Measurements from ENCODE around the gene USO1. TPM values are rescaled to one million over a fixed set of nuclear protein-coding genes. Genes with fewer than 3 reads are reported as not detected.

USO1 gene
- total RNA-seq, 3 donors from 2014 or later (not counting 1 experiment from before 2014, with no cell fraction given), result 29.7 to 38.4 (median 32.2) TPM

- Mint-ChIP-seq H3K27me3 (ENCODE audit: low read depth in 2 of 2) (no peaks in the 10 kb centered on the region), H3K4me3 (no peak overlapping the region), H3K4me1 (peaks cover 0 to 12% of the 10 kb centered on the region in 2 donors), H3K27ac (peak overlapping the region in 1 of 2 donors; percentile 26), H3K36me3 (peaks cover 7% of the 10 kb centered on the region), H3K9me3 (no peaks in the 10 kb centered on the region)
- no peak for TF ChIP-seq CTCF (IDR thresholded peaks at IDR 0.05)
- DNase-seq (no peak), ATAC-seq (no peak)
- H3K36me3 ChIP-seq (ENCODE audit: control insufficient read depth, insufficient read depth, low read length), result peaks cover 37% of the 10 kb centered on the region
- no peaks in the 10 kb centered on the region for H3K27me3 ChIP-seq (ENCODE audit: control insufficient read depth, insufficient read depth, low read length)
- H3K4me1 ChIP-seq (ENCODE audit: control insufficient read depth, insufficient read depth, low read length), result no peaks in the 10 kb centered on the region
- H3K27ac ChIP-seq (ENCODE audit: low read length), result no peak overlapping the region
- no peaks in the 10 kb centered on the region for H3K9me3 ChIP-seq (ENCODE audit: control insufficient read depth, insufficient read depth, low read length)
- H3K4me3 ChIP-seq (ENCODE audit: low read length), result no peak overlapping the region
- intact Hi-C loops (cut with micrococcal nuclease), result no loop called here
Measured at GRCh38 chr4:75769036-75769435, 44.7 kb downstream of the USO1 start.

GRCh38 chr4:75771607-75772006 lies 47.2 kb downstream of the USO1 start:
- intact Hi-C loops (cut with micrococcal nuclease), result no loop called here
- H3K4me1 Mint-ChIP-seq, result peaks cover 0 to 16% of the 10 kb centered on the region in 2 donors
- no CpG with 5 or more reads among the region's 1 CpG for WGBS (ENCODE audit: insufficient coverage)
- peaks cover 28% of the 10 kb centered on the region for H3K36me3 Mint-ChIP-seq
- H3K36me3 ChIP-seq (ENCODE audit: control insufficient read depth, insufficient read depth, low read length), result peaks cover 53% of the 10 kb centered on the region
- H3K9me3 Mint-ChIP-seq, result no peaks in the 10 kb centered on the region
- H3K27ac Mint-ChIP-seq, result no peak overlapping the region
- no peak for TF ChIP-seq CTCF (IDR thresholded peaks at IDR 0.05)
- no peaks in the 10 kb centered on the region for H3K27me3 ChIP-seq (ENCODE audit: control insufficient read depth, insufficient read depth, low read length)
- H3K4me3 ChIP-seq (ENCODE audit: low read length), result no peak overlapping the region
- H3K9me3 ChIP-seq (ENCODE audit: control insufficient read depth, insufficient read depth, low read length), result no peaks in the 10 kb centered on the region
- no peak overlapping the region for H3K27ac ChIP-seq (ENCODE audit: low read length)
- no peaks in the 10 kb centered on the region for H3K4me1 ChIP-seq (ENCODE audit: control insufficient read depth, insufficient read depth, low read length)
- H3K27me3 Mint-ChIP-seq (ENCODE audit: low read depth in 2 of 2), result no peaks in the 10 kb centered on the region
- ATAC-seq (no peak), DNase-seq (no peak)
- H3K4me3 Mint-ChIP-seq, result no peak overlapping the region

GRCh38 chr4:75777589-75777988 lies 53.2 kb downstream of the USO1 start:
- intact Hi-C loops (cut with micrococcal nuclease), result no loop called here
- Mint-ChIP-seq H3K4me1 (peaks cover 0 to 4% of the 10 kb centered on the region in 2 donors), H3K36me3 (peaks cover 33% of the 10 kb centered on the region), H3K4me3 (no peak overlapping the region), H3K9me3 (no peaks in the 10 kb centered on the region), H3K27me3 (ENCODE audit: low read depth in 2 of 2) (no peaks in the 10 kb centered on the region), H3K27ac (no peak overlapping the region)
- Histone ChIP-seq H3K9me3 (ENCODE audit: control insufficient read depth, insufficient read depth, low read length) (no peaks in the 10 kb centered on the region), H3K27ac (ENCODE audit: low read length) (no peak overlapping the region), H3K36me3 (ENCODE audit: control insufficient read depth, insufficient read depth, low read length) (peaks cover 65% of the 10 kb centered on the region), H3K4me3 (ENCODE audit: low read length) (no peak overlapping the region), H3K27me3 (ENCODE audit: control insufficient read depth, insufficient read depth, low read length) (no peaks in the 10 kb centered on the region), H3K4me1 (ENCODE audit: control insufficient read depth, insufficient read depth, low read length) (no peaks in the 10 kb centered on the region)
- TF ChIP-seq CTCF (IDR thresholded peaks at IDR 0.05), result no peak
- no peak for ATAC-seq
- DNase-seq, result no peak
- 100% methylated on average over 2 of the region's 2 CpGs for WGBS (ENCODE audit: insufficient coverage)

GRCh38 chr4:75779105-75779757 lies 54.9 kb downstream of the USO1 start:
- peaks cover 0 to 4% of the 10 kb centered on the region in 2 donors for H3K4me1 Mint-ChIP-seq
- H3K4me3 Mint-ChIP-seq, result no peak overlapping the region
- no peak for TF ChIP-seq CTCF (IDR thresholded peaks at IDR 0.05)
- peaks cover 33% of the 10 kb centered on the region for H3K36me3 Mint-ChIP-seq
- peak overlapping the region in 1 of 2 donors; percentile 16 for H3K27ac Mint-ChIP-seq
- Histone ChIP-seq H3K27ac (ENCODE audit: low read length) (no peak overlapping the region), H3K27me3 (ENCODE audit: control insufficient read depth, insufficient read depth, low read length) (no peaks in the 10 kb centered on the region), H3K4me1 (ENCODE audit: control insufficient read depth, insufficient read depth, low read length) (no peaks in the 10 kb centered on the region), H3K9me3 (ENCODE audit: control insufficient read depth, insufficient read depth, low read length) (no peaks in the 10 kb centered on the region), H3K4me3 (ENCODE audit: low read length) (no peak overlapping the region), H3K36me3 (ENCODE audit: control insufficient read depth, insufficient read depth, low read length) (peaks cover 73% of the 10 kb centered on the region)
- no peaks in the 10 kb centered on the region for H3K27me3 Mint-ChIP-seq (ENCODE audit: low read depth in 2 of 2)
- WGBS (ENCODE audit: insufficient coverage), result 84% methylated on average over 5 of the region's 5 CpGs
- no peaks in the 10 kb centered on the region for H3K9me3 Mint-ChIP-seq
- DNase-seq (no peak), ATAC-seq (no peak)
- intact Hi-C loops (cut with micrococcal nuclease), result no loop called here

Measured in natural killer cell (primary cell).